Trophoblast cell (in vitro differentiated cells and primary cell): ENCODE measurements around the gene THSD4.

Experiments used
- DNase-seq, 2 donors: peaks; one replicate each; pipeline ENCODE4 v3.0.0-alpha.2; 2016
- H2AFZ ChIP-seq: 2 replicates; pipeline ENCODE4 v1.6.1; 2013; ENCODE audit warnings: low read length, moderate library complexity, mild to moderate bottlenecking; ENCODE audit not compliant: insufficient read depth, poor library complexity
- H2AK5ac ChIP-seq: 2 replicates; pipeline ENCODE4 v1.6.1; 2013; ENCODE audit warnings: mild to moderate bottlenecking, low read length
- H2BK120ac ChIP-seq: 2 replicates; pipeline ENCODE4 v1.6.1; 2013; ENCODE audit warnings: low read length, mild to moderate bottlenecking, moderate library complexity; ENCODE audit not compliant: insufficient read depth, poor library complexity
- H2BK12ac ChIP-seq: 2 replicates; pipeline ENCODE4 v1.6.1; 2013; ENCODE audit warnings: mild to moderate bottlenecking, low read length, moderate library complexity
- H2BK5ac ChIP-seq: 2 replicates; pipeline ENCODE4 v1.6.1; 2013; ENCODE audit warnings: low read length, low read depth, moderate library complexity, mild to moderate bottlenecking; ENCODE audit not compliant: poor library complexity
- H3K14ac ChIP-seq: 2 replicates; pipeline ENCODE4 v1.6.1; 2013; ENCODE audit warnings: mild to moderate bottlenecking, low read length
- H3K18ac ChIP-seq: 2 replicates; pipeline ENCODE4 v1.6.1; 2013; ENCODE audit warnings: mild to moderate bottlenecking, low read length
- H3K23ac ChIP-seq: 2 replicates; pipeline ENCODE4 v1.6.1; 2013; ENCODE audit warnings: low read length
- H3K27ac ChIP-seq: 2 replicates; pipeline ENCODE4 v1.5.1; 2013; ENCODE audit warnings: low read depth, mild to moderate bottlenecking, inconsistent platforms, low read length, moderate library complexity
- H3K27me3 ChIP-seq: 2 replicates; pipeline ENCODE4 v1.6.1; 2013; ENCODE audit warnings: inconsistent platforms, mild to moderate bottlenecking, low read length, moderate library complexity; ENCODE audit not compliant: insufficient read depth
- H3K36me3 ChIP-seq, 2 experiments: 1 replicate in 1 of 2; 2 replicates in 1 of 2; pipeline ENCODE4 v1.6.1; 2013; ENCODE audit warnings: low read length in 2 of 2, mild to moderate bottlenecking in 2 of 2, moderate library complexity in 1 of 2; ENCODE audit not compliant: insufficient read depth in 2 of 2, control insufficient read depth in 1 of 2
- H3K4ac ChIP-seq: 2 replicates; pipeline ENCODE4 v1.6.1; 2013; ENCODE audit warnings: low read depth, mild to moderate bottlenecking, low read length, moderate library complexity
- H3K4me1 ChIP-seq, 2 experiments: 1 replicate in 1 of 2; 2 replicates in 1 of 2; pipeline ENCODE4 v1.6.1; 2013; ENCODE audit warnings: low read length in 2 of 2, mild to moderate bottlenecking in 2 of 2, moderate library complexity in 1 of 2; ENCODE audit not compliant: insufficient read depth in 2 of 2, control insufficient read depth in 1 of 2
- H3K4me2 ChIP-seq: 2 replicates; pipeline ENCODE4 v1.6.1; 2013; ENCODE audit warnings: inconsistent platforms, mild to moderate bottlenecking, low read length, moderate library complexity
- H3K4me3 ChIP-seq: 2 replicates; pipeline ENCODE4 v1.5.1; 2013; ENCODE audit warnings: mild to moderate bottlenecking, low read depth, low read length, inconsistent platforms
- H3K79me1 ChIP-seq: one replicate; pipeline ENCODE4 v1.6.1; 2013; ENCODE audit warnings: low read length
- H3K79me2 ChIP-seq: 2 replicates; pipeline ENCODE4 v1.6.1; 2013; ENCODE audit warnings: low read length, mild to moderate bottlenecking; ENCODE audit not compliant: control insufficient read depth, insufficient read depth, poor library complexity
- H3K9ac ChIP-seq: 2 replicates; pipeline ENCODE4 v1.6.1; 2013; ENCODE audit warnings: mild to moderate bottlenecking, low read length
- H3K9me3 ChIP-seq: 2 replicates; pipeline ENCODE4 v1.6.1; 2013; ENCODE audit warnings: low read depth, mild to moderate bottlenecking, control low read depth, inconsistent platforms, low read length; ENCODE audit not compliant: insufficient read depth
- H4K12ac ChIP-seq: 2 replicates; pipeline ENCODE4 v1.6.1; 2013; ENCODE audit warnings: low read depth, mild to moderate bottlenecking, low read length, moderate library complexity
- H4K8ac ChIP-seq: 2 replicates; pipeline ENCODE4 v1.6.1; 2013; ENCODE audit warnings: low read depth, mild to moderate bottlenecking, low read length, moderate library complexity
- H4K91ac ChIP-seq: one replicate; pipeline ENCODE4 v1.6.1; 2013; ENCODE audit warnings: low read depth, mild to moderate bottlenecking, low read length, moderate library complexity
- WGBS: extraction: QIAGEN DNeasy Blood & Tissue Kit; methylation state at CpG from one replicate; pipeline ENCODE4 v1.1.7; 2013; ENCODE audit warnings: missing lambda C conversion rate; ENCODE audit not compliant: insufficient read length, insufficient coverage; ENCODE audit errors: extremely low coverage; 5-methylcytosine and 5-hydroxymethylcytosine counted together

Gene THSD4

DNA sequence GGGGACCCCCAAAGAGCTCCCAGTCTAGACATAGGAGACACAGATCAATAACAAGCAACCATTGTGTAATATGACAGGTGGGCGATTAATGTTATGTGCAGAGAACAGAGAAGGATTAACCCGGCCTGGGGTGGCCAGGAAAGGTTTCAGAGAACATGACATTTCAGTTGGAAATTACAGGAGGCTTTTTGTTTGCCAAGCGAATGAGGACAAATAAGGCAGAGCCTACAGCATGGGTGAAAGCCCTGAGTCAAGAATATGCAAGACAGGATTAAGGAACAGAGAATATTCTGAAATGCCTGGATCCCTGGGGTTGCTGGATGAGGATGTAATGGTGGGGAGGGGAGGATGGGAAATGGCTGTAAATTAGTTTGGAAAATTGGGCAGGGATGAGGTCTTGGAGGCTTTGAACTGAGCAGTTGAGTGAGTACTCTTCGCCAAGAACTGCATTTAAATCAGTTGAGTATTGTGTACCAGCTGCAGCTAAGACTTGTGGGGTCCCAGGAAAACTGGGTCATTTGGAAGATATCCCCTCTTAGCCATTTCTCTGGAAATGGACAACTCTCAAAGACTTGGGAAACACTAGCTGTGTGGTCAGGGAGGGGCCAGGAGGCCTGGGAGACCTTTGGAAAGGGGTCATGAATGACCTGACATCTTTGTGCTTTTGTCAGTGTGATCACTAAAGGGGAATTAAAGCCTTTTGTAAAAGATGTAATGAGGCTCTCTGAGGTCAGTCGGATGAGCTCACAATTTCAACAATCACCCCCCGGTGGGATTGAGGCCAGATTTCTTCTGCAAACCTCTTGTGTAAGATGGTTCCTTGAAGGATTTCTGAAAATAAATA, 496.5 kb downstream of the THSD4 start:
- no peaks in the 10 kb centered on the region for H3K27me3 ChIP-seq
- no peak for DNase-seq
- no peak overlapping the region for H3K9ac ChIP-seq
- no peak overlapping the region for H2AFZ ChIP-seq
- H3K23ac ChIP-seq: no peak overlapping the region
- no peak overlapping the region for H2BK12ac ChIP-seq
- no peak overlapping the region for H4K12ac ChIP-seq
- no peak overlapping the region for H4K91ac ChIP-seq
- H2BK120ac ChIP-seq: no peak overlapping the region
- H3K4me2 ChIP-seq: no peak overlapping the region
- no peak overlapping the region for H3K27ac ChIP-seq
- no CpG with 5 or more reads among the region's 6 CpGs for WGBS
- H2BK5ac ChIP-seq: no peak overlapping the region
- no peaks in the 10 kb centered on the region for H3K79me2 ChIP-seq
- no peaks in the 10 kb centered on the region for H3K9me3 ChIP-seq
- H3K14ac ChIP-seq: no peak overlapping the region
- H4K8ac ChIP-seq: no peak overlapping the region
- no peaks in the 10 kb centered on the region for H3K79me1 ChIP-seq
- no peaks in the 10 kb centered on the region for H3K4me1 ChIP-seq
- no peak overlapping the region for H3K18ac ChIP-seq
- no peak overlapping the region for H3K4ac ChIP-seq
- H3K36me3 ChIP-seq: no peaks in the 10 kb centered on the region
- H3K4me3 ChIP-seq: no peak overlapping the region
- no peak overlapping the region for H2AK5ac ChIP-seq

DNA sequence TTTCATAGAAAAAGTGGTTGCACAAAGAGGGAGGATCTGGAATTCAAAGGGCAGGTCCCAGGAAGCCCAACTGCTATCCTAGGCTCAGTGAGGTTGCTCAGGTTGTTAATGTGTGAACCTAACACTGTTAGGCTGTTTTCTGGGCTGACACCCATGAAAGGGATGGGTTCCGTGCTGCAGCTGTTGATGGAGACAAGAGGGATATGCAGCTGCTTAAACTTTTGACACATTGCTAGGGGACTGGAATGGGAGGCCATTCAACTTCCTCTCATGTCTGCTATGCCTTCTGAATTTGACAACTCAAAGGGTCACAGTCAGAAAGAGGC, 497.1 kb downstream of the THSD4 start:
- Histone ChIP-seq H3K27ac (no peak overlapping the region), H4K8ac (no peak overlapping the region), H4K12ac (no peak overlapping the region), H3K4me2 (no peak overlapping the region), H3K9me3 (no peaks in the 10 kb centered on the region), H2BK5ac (no peak overlapping the region), H3K18ac (no peak overlapping the region), H3K4ac (no peak overlapping the region), H3K4me1 (no peaks in the 10 kb centered on the region), H2AFZ (no peak overlapping the region), H2BK120ac (no peak overlapping the region), H3K4me3 (no peak overlapping the region), H2BK12ac (no peak overlapping the region), H4K91ac (no peak overlapping the region), H3K23ac (no peak overlapping the region), H3K79me1 (no peaks in the 10 kb centered on the region), H3K14ac (no peak overlapping the region), H3K36me3 (no peaks in the 10 kb centered on the region), H3K79me2 (no peaks in the 10 kb centered on the region), H2AK5ac (no peak overlapping the region), H3K27me3 (no peaks in the 10 kb centered on the region), H3K9ac (no peak overlapping the region)
- DNase-seq: no peak
- no CpG with 5 or more reads among the region's 1 CpG for WGBS

- DNase-seq: no peak
- no CpG with 5 or more reads among the region's 2 CpGs for WGBS
- no peaks in the 10 kb centered on the region for H3K9me3 ChIP-seq
- H3K79me1 ChIP-seq: no peaks in the 10 kb centered on the region
- no peak overlapping the region for H3K4me3 ChIP-seq
- no peak overlapping the region for H4K8ac ChIP-seq
- no peaks in the 10 kb centered on the region for H3K36me3 ChIP-seq
- no peak overlapping the region for H2BK5ac ChIP-seq
- no peak overlapping the region for H3K4ac ChIP-seq
- no peak overlapping the region for H4K12ac ChIP-seq
- H3K23ac ChIP-seq: no peak overlapping the region
- no peaks in the 10 kb centered on the region for H3K4me1 ChIP-seq
- no peak overlapping the region for H2BK12ac ChIP-seq
- H4K91ac ChIP-seq: no peak overlapping the region
- H3K4me2 ChIP-seq: no peak overlapping the region
- no peak overlapping the region for H2BK120ac ChIP-seq
- no peaks in the 10 kb centered on the region for H3K27me3 ChIP-seq
- H3K9ac ChIP-seq: no peak overlapping the region
- H2AFZ ChIP-seq: no peak overlapping the region
- H3K27ac ChIP-seq: no peak overlapping the region
- no peak overlapping the region for H3K18ac ChIP-seq
- H2AK5ac ChIP-seq: no peak overlapping the region
- no peaks in the 10 kb centered on the region for H3K79me2 ChIP-seq
- H3K14ac ChIP-seq: no peak overlapping the region
Measured at GRCh38 chr15:71612869-71613268, 497.6 kb downstream of the THSD4 start.

- Histone ChIP-seq H2BK5ac (no peak overlapping the region), H3K4me1 (peaks cover 0 to 2% of the 10 kb centered on the region in 2 experiments)
- WGBS: no CpG with 5 or more reads among the region's 4 CpGs
Measured at GRCh38 chr15:71623111-71623510, 507.8 kb downstream of the THSD4 start.

More at GRCh38 chr15:71623111-71623510, 507.8 kb downstream of the THSD4 start:
- no peak overlapping the region for H4K91ac ChIP-seq
- H3K4me3 ChIP-seq: no peak overlapping the region
- H2AK5ac ChIP-seq: no peak overlapping the region
- H3K79me1 ChIP-seq: no peaks in the 10 kb centered on the region
- H4K12ac ChIP-seq: no peak overlapping the region
- H3K18ac ChIP-seq: no peak overlapping the region
- H3K4ac ChIP-seq: no peak overlapping the region
- no peak overlapping the region for H3K9ac ChIP-seq
- H3K27ac ChIP-seq: no peak overlapping the region
- DNase-seq: no peak
- no peaks in the 10 kb centered on the region for H3K9me3 ChIP-seq
- H2BK12ac ChIP-seq: no peak overlapping the region
- H3K23ac ChIP-seq: no peak overlapping the region
- H3K4me2 ChIP-seq: no peak overlapping the region
- no peaks in the 10 kb centered on the region for H3K36me3 ChIP-seq
- H3K79me2 ChIP-seq: no peaks in the 10 kb centered on the region
- no peaks in the 10 kb centered on the region for H3K27me3 ChIP-seq
- H2AFZ ChIP-seq: no peak overlapping the region
- H4K8ac ChIP-seq: no peak overlapping the region
- H2BK120ac ChIP-seq: no peak overlapping the region
- H3K14ac ChIP-seq: no peak overlapping the region
